ENCODE results near the gene MAPK7.

DNA sequence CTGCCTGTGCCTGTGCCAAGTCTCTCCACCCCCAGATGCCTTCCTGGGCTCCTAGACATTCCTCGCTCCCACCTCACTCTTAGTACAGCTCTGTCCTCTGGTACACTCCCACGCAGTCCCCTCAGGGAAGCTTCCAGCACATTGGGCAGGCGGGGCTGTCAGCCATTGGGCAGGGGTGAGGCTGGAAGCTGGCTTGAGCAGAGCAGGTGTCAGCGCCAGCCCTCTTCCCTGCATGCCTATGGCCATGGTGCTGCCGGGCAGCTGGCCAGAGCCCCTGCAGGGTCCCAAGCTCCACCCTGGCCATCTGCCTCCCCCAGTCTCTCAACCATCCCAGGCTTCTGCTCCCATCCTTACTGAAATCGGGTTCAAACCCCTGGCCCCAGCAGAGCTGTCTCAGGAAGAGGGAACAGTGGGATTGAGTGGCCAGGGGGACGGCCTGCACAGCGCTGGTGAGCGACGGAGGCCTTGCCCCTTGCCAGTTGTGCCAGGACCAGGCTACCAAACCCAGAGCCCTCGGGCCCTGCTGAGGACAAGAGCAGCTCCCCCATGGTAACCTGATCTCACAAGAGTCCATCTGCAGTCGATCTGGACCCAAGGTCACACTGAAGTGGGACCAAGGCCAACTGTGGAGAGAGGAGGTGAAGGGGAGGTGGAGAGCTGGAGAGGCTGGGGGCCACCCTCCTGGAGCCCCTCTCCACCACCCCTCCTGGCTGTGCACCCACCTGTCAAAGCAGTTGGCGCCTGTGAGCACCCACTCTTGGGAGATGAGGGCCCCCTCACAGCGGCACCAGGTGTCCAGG, 13.4 kb upstream of the MAPK7 start:
- no peak for TF ChIP-seq NFE2L2 (conservative IDR thresholded peaks at IDR 0.05; ENCODE audit: low read length)
- TF ChIP-seq, protein P1, sequence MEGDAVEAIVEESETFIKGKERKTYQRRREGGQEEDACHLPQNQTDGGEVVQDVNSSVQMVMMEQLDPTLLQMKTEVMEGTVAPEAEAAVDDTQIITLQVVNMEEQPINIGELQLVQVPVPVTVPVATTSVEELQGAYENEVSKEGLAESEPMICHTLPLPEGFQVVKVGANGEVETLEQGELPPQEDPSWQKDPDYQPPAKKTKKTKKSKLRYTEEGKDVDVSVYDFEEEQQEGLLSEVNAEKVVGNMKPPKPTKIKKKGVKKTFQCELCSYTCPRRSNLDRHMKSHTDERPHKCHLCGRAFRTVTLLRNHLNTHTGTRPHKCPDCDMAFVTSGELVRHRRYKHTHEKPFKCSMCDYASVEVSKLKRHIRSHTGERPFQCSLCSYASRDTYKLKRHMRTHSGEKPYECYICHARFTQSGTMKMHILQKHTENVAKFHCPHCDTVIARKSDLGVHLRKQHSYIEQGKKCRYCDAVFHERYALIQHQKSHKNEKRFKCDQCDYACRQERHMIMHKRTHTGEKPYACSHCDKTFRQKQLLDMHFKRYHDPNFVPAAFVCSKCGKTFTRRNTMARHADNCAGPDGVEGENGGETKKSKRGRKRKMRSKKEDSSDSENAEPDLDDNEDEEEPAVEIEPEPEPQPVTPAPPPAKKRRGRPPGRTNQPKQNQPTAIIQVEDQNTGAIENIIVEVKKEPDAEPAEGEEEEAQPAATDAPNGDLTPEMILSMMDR (IDR thresholded peaks at IDR 0.05), result no peak
- TF ChIP-seq, protein P2, sequence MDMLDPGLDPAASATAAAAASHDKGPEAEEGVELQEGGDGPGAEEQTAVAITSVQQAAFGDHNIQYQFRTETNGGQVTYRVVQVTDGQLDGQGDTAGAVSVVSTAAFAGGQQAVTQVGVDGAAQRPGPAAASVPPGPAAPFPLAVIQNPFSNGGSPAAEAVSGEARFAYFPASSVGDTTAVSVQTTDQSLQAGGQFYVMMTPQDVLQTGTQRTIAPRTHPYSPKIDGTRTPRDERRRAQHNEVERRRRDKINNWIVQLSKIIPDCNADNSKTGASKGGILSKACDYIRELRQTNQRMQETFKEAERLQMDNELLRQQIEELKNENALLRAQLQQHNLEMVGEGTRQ (IDR thresholded peaks at IDR 0.05), result no peak
- no peak for TF ChIP-seq TFCP2L1 (CRISPR knock-in tag; IDR thresholded peaks at IDR 0.05)
- TF ChIP-seq FOSL2 (IDR thresholded peaks at IDR 0.05), result no peak
- no peak for TF ChIP-seq FOSL2 (CRISPR knock-in tag; IDR thresholded peaks at IDR 0.05)
- TF ChIP-seq, protein P3, sequence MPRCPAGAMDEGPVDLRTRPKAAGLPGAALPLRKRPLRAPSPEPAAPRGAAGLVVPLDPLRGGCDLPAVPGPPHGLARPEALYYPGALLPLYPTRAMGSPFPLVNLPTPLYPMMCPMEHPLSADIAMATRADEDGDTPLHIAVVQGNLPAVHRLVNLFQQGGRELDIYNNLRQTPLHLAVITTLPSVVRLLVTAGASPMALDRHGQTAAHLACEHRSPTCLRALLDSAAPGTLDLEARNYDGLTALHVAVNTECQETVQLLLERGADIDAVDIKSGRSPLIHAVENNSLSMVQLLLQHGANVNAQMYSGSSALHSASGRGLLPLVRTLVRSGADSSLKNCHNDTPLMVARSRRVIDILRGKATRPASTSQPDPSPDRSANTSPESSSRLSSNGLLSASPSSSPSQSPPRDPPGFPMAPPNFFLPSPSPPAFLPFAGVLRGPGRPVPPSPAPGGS (IDR thresholded peaks at IDR 0.05), result no peak
